ENCODE measurements around the gene AATK.

GRCh38 chr17:81179861-81180260 is 13.8 kb upstream of the AATK start:
- no peak for TF ChIP-seq CTCF (IDR thresholded peaks at IDR 0.05)
- TF ChIP-seq POLR2A (IDR thresholded peaks at IDR 0.05), result no peak
